Left cardiac atrium (tissue), 4 donors: ENCODE measurements around the gene POLA2. TPM values are rescaled to one million over a fixed set of nuclear protein-coding genes. Genes with fewer than 3 reads are reported as not detected.
A peak's percentile ranks its signal among the peaks of the same experiment; 100 is the strongest.

Source experiments
- ATAC-seq, 2 donors: fragments of 200-7000 bp; cut with Tn5 transposase; one replicate each; pipeline ENCODE4 v1.9.1; 2020; ENCODE audit warnings: mild to moderate bottlenecking in 2 of 2, moderate library complexity in 2 of 2
- DNase-seq: peaks from one replicate; pipeline ENCODE4 v3.0.0-alpha.2; 2020
- intact Hi-C, 2 donors: fragments of 100-400 bp; cut with DNase I; formaldehyde crosslinking; loops; one replicate each; pipeline versions ENCODE4 v1.14.1 to v1.15.1; 2022 to 2023
- total RNA-seq, 2 donors: library from RNA; stranded (reverse); fragmentation: NEBNext Ultra II Directional; extraction: Animal tissue kit (Norgen Biotek cat#: 25700); gene quantifications; one replicate each; pipeline ENCODE4 v1.2.1, GENCODE V29; 2021
- donor health status: DM: no; HTN: yes; CAD: no.
- donor health status: DM: no; HTN: yes; CAD: no; lungs with severe emphysema.
- donor health status: DM: yes; HTN: yes; CAD: no.
- donor health status: Dilated cardiomyopathy.

The POLA2 gene
- total RNA-seq, 2 donors from 2014 or later = 5.3 to 7.3 TPM

GRCh38 chr11:65277631-65278277 lies 16.0 kb downstream of the POLA2 start:
- ATAC-seq = no peak
- intact Hi-C loops = no loop called here
- DNase-seq = no peak

- intact Hi-C loops = no loop called here
- no peak for DNase-seq
- no peak for ATAC-seq
Observed at GRCh38 chr11:65278356-65278755, 16.6 kb downstream of the POLA2 start.

- DNase-seq = no peak
- no peak for ATAC-seq
- intact Hi-C loops = no loop called here
Observed at GRCh38 chr11:65279279-65279678, 17.5 kb downstream of the POLA2 start.

- peak in 1 of 2 donors; percentile 78 for ATAC-seq
- intact Hi-C loops = no loop called here
- DNase-seq = peak; percentile 76
Observed at GRCh38 chr11:65279741-65280440, 18.1 kb downstream of the POLA2 start.

GRCh38 chr11:65280646-65281045 lies 18.9 kb downstream of the POLA2 start:
- DNase-seq (no peak), ATAC-seq (no peak)
- intact Hi-C loops = no loop called here

GRCh38 chr11:65286686-65287085 lies 24.9 kb downstream of the POLA2 start:
- no peak for ATAC-seq
- DNase-seq = no peak
- intact Hi-C loops = no loop called here

GRCh38 chr11:65287601-65288000 lies 25.8 kb downstream of the POLA2 start:
- DNase-seq (no peak), ATAC-seq (no peak)
- intact Hi-C loops = no loop called here

GRCh38 chr11:65288706-65289536 lies 27.2 kb downstream of the POLA2 start:
- DNase-seq (peak; percentile 48), ATAC-seq (no peak)
- intact Hi-C loops = no loop called here

- peak; percentile 92 to 93 for ATAC-seq
- DNase-seq = peak; percentile 96
- intact Hi-C loops = no loop called here
Observed at GRCh38 chr11:65290448-65291165, 28.8 kb downstream of the POLA2 start.

- DNase-seq = no peak
- intact Hi-C loops = no loop called here
- peak; percentile 23 to 71 for ATAC-seq
Observed at GRCh38 chr11:65291613-65292012, 29.9 kb downstream of the POLA2 start.

GRCh38 chr11:65292890-65293289 lies 31.1 kb downstream of the POLA2 start:
- no peak for ATAC-seq
- intact Hi-C loops = no loop called here

GRCh38 chr11:65293909-65294381 lies 32.2 kb downstream of the POLA2 start:
- peak in 1 of 2 donors; percentile 3 for ATAC-seq
- intact Hi-C loops = no loop called here
- peak; percentile 63 for DNase-seq

More at GRCh38 chr11:65292890-65293289, 31.1 kb downstream of the POLA2 start:
- DNase-seq = no peak

- intact Hi-C loops = no loop called here
- no peak for ATAC-seq
- peak; percentile 58 for DNase-seq
Observed at GRCh38 chr11:65295001-65295400, 33.2 kb downstream of the POLA2 start.

- intact Hi-C loops = no loop called here
- ATAC-seq (no peak), DNase-seq (no peak)
Observed at GRCh38 chr11:65295571-65296341, 34.0 kb downstream of the POLA2 start.

- peak in 1 of 2 donors; percentile 15 for ATAC-seq
- intact Hi-C loops = no loop called here
- peak; percentile 56 for DNase-seq
Observed at GRCh38 chr11:65297026-65297672, 35.4 kb downstream of the POLA2 start.

- ATAC-seq (peak; percentile 77 to 83), DNase-seq (peak; percentile 85)
- intact Hi-C loops = no loop called here
Observed at GRCh38 chr11:65298131-65298535, 36.4 kb downstream of the POLA2 start.

GRCh38 chr11:65298655-65299179 lies 37.0 kb downstream of the POLA2 start:
- peak; percentile 78 for DNase-seq
- ATAC-seq = peak; percentile 60
- intact Hi-C loops = no loop called here
